CD4-positive, CD25-positive, alpha-beta regulatory T cell (primary cell): ENCODE measurements around the gene FNIP2. TPM values are rescaled to one million over a fixed set of nuclear protein-coding genes. Genes with fewer than 3 reads are reported as not detected.
"Not testable (repeated sequence)": the region's sequence is repeated elsewhere in the genome, so short reads cannot be mapped to it uniquely, and the experiment has no call there.

Source experiments
- ATAC-seq, 2 donors: fragments of 150-1000 bp; cut with Tn5 transposase; one replicate each; pipeline ENCODE4 v1.10.0; 2021; ENCODE audit warnings: low read depth in 2 of 2, moderate number of reproducible peaks in 2 of 2, moderate library complexity in 1 of 2
- DNase-seq, 3 donors: peaks; one replicate each; pipeline versions ENCODE4 v3.0.0 to v3.0.0-alpha.2; 2012 to 2022; ENCODE audit warnings: mixed read lengths in 1 of 3
- H3K27ac ChIP-seq: one replicate; pipeline ENCODE4 v1.7.0; 2013; ENCODE audit warnings: mild to moderate bottlenecking, low read length; ENCODE audit not compliant: insufficient read depth, poor library complexity, severe bottlenecking
- H3K27me3 ChIP-seq: one replicate; pipeline ENCODE4 v1.7.0; 2013; ENCODE audit warnings: low read length; ENCODE audit not compliant: control insufficient read depth, insufficient read depth
- H3K36me3 ChIP-seq: one replicate; pipeline ENCODE4 v1.7.0; 2013; ENCODE audit warnings: mild to moderate bottlenecking, low read length, moderate library complexity; ENCODE audit not compliant: control insufficient read depth, insufficient read depth
- H3K4me1 ChIP-seq: 2 replicates; pipeline ENCODE4 v1.7.0; 2013; ENCODE audit warnings: mild to moderate bottlenecking, low read length; ENCODE audit not compliant: insufficient read depth, control insufficient read depth, poor library complexity, severe bottlenecking
- H3K4me3 ChIP-seq: one replicate; pipeline ENCODE4 v1.7.0; 2013; ENCODE audit warnings: low read depth, mild to moderate bottlenecking, low read length, moderate library complexity
- H3K9me3 ChIP-seq, 2 experiments: 1 replicate in 1 of 2; 2 replicates in 1 of 2; pipeline ENCODE4 v1.7.0; 2013; ENCODE audit warnings: low read length in 2 of 2, mild to moderate bottlenecking in 1 of 2, moderate library complexity in 1 of 2; ENCODE audit not compliant: control insufficient read depth in 2 of 2
- H3K27ac Mint-ChIP-seq, 3 donors: one replicate each; pipeline ENCODE4 v1.8.0; 2020 to 2022; ENCODE audit warnings: mild to moderate bottlenecking in 3 of 3, mixed read lengths in 3 of 3, moderate library complexity in 2 of 3
- H3K27me3 Mint-ChIP-seq: one replicate; pipeline ENCODE4 v1.8.0; 2022; ENCODE audit warnings: mild to moderate bottlenecking, mixed read lengths
- H3K36me3 Mint-ChIP-seq: one replicate; pipeline ENCODE4 v1.8.0; 2020; ENCODE audit warnings: mixed read lengths
- H3K4me1 Mint-ChIP-seq, 4 donors: one replicate each; pipeline ENCODE4 v1.8.0; 2020 to 2022; ENCODE audit warnings: mixed read lengths in 4 of 4, mild to moderate bottlenecking in 1 of 4
- H3K4me3 Mint-ChIP-seq, 4 donors: one replicate each; pipeline ENCODE4 v1.8.0; 2020 to 2022; ENCODE audit warnings: mild to moderate bottlenecking in 4 of 4, mixed read lengths in 4 of 4, moderate library complexity in 3 of 4
- H3K9me3 Mint-ChIP-seq, 7 donors: one replicate each; pipeline ENCODE4 v1.8.0; 2020 to 2022; ENCODE audit warnings: mixed read lengths in 7 of 7, mild to moderate bottlenecking in 3 of 7, moderate library complexity in 2 of 7
- polyA plus RNA-seq, 4 donors: library from polyadenylated mRNA; unstranded; fragments of 300-500 nt; fragmentation: Illumina TruSeq; gene quantifications; one replicate each; pipeline ENCODE4 v1.2.3, GENCODE V29; 2021
- total RNA-seq: library from RNA; stranded (reverse); gene quantifications from one replicate; pipeline ENCODE4 v1.2.3, GENCODE V29; 2022

FNIP2 gene
- total and polyA plus RNA-seq, 5 donors from 2014 or later: 1.5 to 8.9 (median 2.3) TPM

GRCh38 chr4:158927774-158928173, 158.9 kb downstream of the FNIP2 start:
- H3K27me3 ChIP-seq, H3K4me3 ChIP-seq, H3K27ac Mint-ChIP-seq, H3K36me3 Mint-ChIP-seq, H3K9me3 Mint-ChIP-seq, H3K27ac ChIP-seq, H3K4me3 Mint-ChIP-seq, H3K4me1 ChIP-seq, H3K9me3 ChIP-seq, DNase-seq, H3K27me3 Mint-ChIP-seq, ATAC-seq, H3K36me3 ChIP-seq: not testable (repeated sequence)
- peaks cover 9 to 18% (median 11%) of the 10 kb centered on the region in 4 donors for H3K4me1 Mint-ChIP-seq

GRCh38 chr4:158929939-158930638, 161.3 kb downstream of the FNIP2 start:
- H3K27ac Mint-ChIP-seq: peak overlapping the region in 2 of 3 donors; percentile 34 to 88
- H3K4me3 Mint-ChIP-seq: peak overlapping the region; percentile 13 to 84 (median 60)
- H3K36me3 Mint-ChIP-seq: no peaks in the 10 kb centered on the region
- Histone ChIP-seq H3K4me1 (no peaks in the 10 kb centered on the region), H3K9me3 (no peaks in the 10 kb centered on the region), H3K36me3 (no peaks in the 10 kb centered on the region), H3K4me3 (peak overlapping the region; percentile 56), H3K27me3 (no peaks in the 10 kb centered on the region), H3K27ac (no peak overlapping the region)
- H3K27me3 Mint-ChIP-seq: no peaks in the 10 kb centered on the region
- ATAC-seq: no peak
- peaks cover 9 to 18% (median 11%) of the 10 kb centered on the region in 4 donors for H3K4me1 Mint-ChIP-seq
- no peaks in the 10 kb centered on the region for H3K9me3 Mint-ChIP-seq
- DNase-seq: peak in 1 of 3 donors; percentile 29

- Histone ChIP-seq H3K36me3 (no peaks in the 10 kb centered on the region), H3K9me3 (no peaks in the 10 kb centered on the region), H3K27me3 (no peaks in the 10 kb centered on the region), H3K4me3 (no peak overlapping the region), H3K27ac (no peak overlapping the region), H3K4me1 (no peaks in the 10 kb centered on the region)
- Mint-ChIP-seq H3K4me3 (peak overlapping the region in 1 of 4 donors; percentile 84), H3K9me3 (no peaks in the 10 kb centered on the region), H3K27ac (peak overlapping the region in 1 of 3 donors; percentile 88), H3K27me3 (no peaks in the 10 kb centered on the region), H3K36me3 (no peaks in the 10 kb centered on the region), H3K4me1 (peaks cover 9 to 18% (median 11%) of the 10 kb centered on the region in 4 donors)
- no peak for DNase-seq
- no peak for ATAC-seq
Observed at GRCh38 chr4:158930639-158930972, 161.8 kb downstream of the FNIP2 start.

- no peaks in the 10 kb centered on the region for H3K36me3 Mint-ChIP-seq
- ATAC-seq: no peak
- no peaks in the 10 kb centered on the region for H3K9me3 Mint-ChIP-seq
- Histone ChIP-seq H3K9me3 (no peaks in the 10 kb centered on the region), H3K4me3 (no peak overlapping the region), H3K27me3 (peaks cover 5% of the 10 kb centered on the region), H3K36me3 (no peaks in the 10 kb centered on the region), H3K4me1 (no peaks in the 10 kb centered on the region), H3K27ac (no peak overlapping the region)
- H3K27ac Mint-ChIP-seq: no peak overlapping the region
- peaks cover 3% of the 10 kb centered on the region for H3K27me3 Mint-ChIP-seq
- no peak for DNase-seq
- no peak overlapping the region for H3K4me3 Mint-ChIP-seq
- H3K4me1 Mint-ChIP-seq: peaks cover 8 to 16% (median 11%) of the 10 kb centered on the region in 4 donors
Observed at GRCh38 chr4:158933236-158933635, 164.4 kb downstream of the FNIP2 start.

- H3K4me3 Mint-ChIP-seq: no peak overlapping the region
Observed at GRCh38 chr4:158934996-158935669, 166.3 kb downstream of the FNIP2 start.

GRCh38 chr4:158936238-158936637, 167.4 kb downstream of the FNIP2 start:
- Mint-ChIP-seq H3K27me3 (peaks cover 26% of the 10 kb centered on the region), H3K9me3 (no peaks in the 10 kb centered on the region), H3K36me3 (no peaks in the 10 kb centered on the region), H3K4me3 (no peak overlapping the region), H3K4me1 (no peaks in the 10 kb centered on the region), H3K27ac (no peak overlapping the region)
- no peak for ATAC-seq
- Histone ChIP-seq H3K4me1 (no peaks in the 10 kb centered on the region), H3K36me3 (no peaks in the 10 kb centered on the region), H3K27ac (no peak overlapping the region), H3K4me3 (no peak overlapping the region), H3K27me3 (peaks cover 5% of the 10 kb centered on the region), H3K9me3 (no peaks in the 10 kb centered on the region)
- no peak for DNase-seq

More at GRCh38 chr4:158934996-158935669, 166.3 kb downstream of the FNIP2 start:
- Histone ChIP-seq H3K27ac (no peak overlapping the region), H3K27me3 (peaks cover 5% of the 10 kb centered on the region), H3K9me3 (no peaks in the 10 kb centered on the region), H3K4me3 (no peak overlapping the region), H3K36me3 (no peaks in the 10 kb centered on the region), H3K4me1 (no peaks in the 10 kb centered on the region)
- no peak for ATAC-seq
- peaks cover 19% of the 10 kb centered on the region for H3K27me3 Mint-ChIP-seq
- no peaks in the 10 kb centered on the region for H3K36me3 Mint-ChIP-seq
- H3K4me1 Mint-ChIP-seq: peaks cover under 1 to 8% (median 2%) of the 10 kb centered on the region in 4 donors
- H3K27ac Mint-ChIP-seq: no peak overlapping the region
- H3K9me3 Mint-ChIP-seq: no peaks in the 10 kb centered on the region
- no peak for DNase-seq

- Histone ChIP-seq H3K27me3 (peaks cover 5% of the 10 kb centered on the region), H3K27ac (no peak overlapping the region), H3K4me1 (no peaks in the 10 kb centered on the region), H3K4me3 (no peak overlapping the region), H3K9me3 (no peaks in the 10 kb centered on the region), H3K36me3 (no peaks in the 10 kb centered on the region)
- Mint-ChIP-seq H3K27ac (no peak overlapping the region), H3K36me3 (no peaks in the 10 kb centered on the region), H3K9me3 (no peaks in the 10 kb centered on the region), H3K4me3 (no peak overlapping the region), H3K4me1 (no peaks in the 10 kb centered on the region), H3K27me3 (peaks cover 28% of the 10 kb centered on the region)
- DNase-seq (no peak), ATAC-seq (no peak)
Observed at GRCh38 chr4:158938220-158939044, 169.6 kb downstream of the FNIP2 start.
